HepG2 (cell line): ENCODE measurements around the gene GPATCH11. TPM values are rescaled to one million over a fixed set of nuclear protein-coding genes. Genes with fewer than 3 reads are reported as not detected.

Experiments
- ATAC-seq: fragments of 200-7000 bp; cut with Tn5 transposase; 3 replicates; pipeline ENCODE4 v1.9.1; 2020; ENCODE audit warnings: mild to moderate bottlenecking, moderate library complexity
- BruUV-seq: library from RNA; stranded (reverse); fragments of 400-500 nt; replicated peaks from 2 replicates; lab custom pipeline; 2021; lab: Mats Ljungman, UMichigan
- CTCF ChIA-PET: fragments of 300-600 bp; formaldehyde crosslinking; extraction: SDS; loops from one replicate; lab custom pipeline; 2021; ENCODE audit warnings: low total read pairs, inconsistent platforms, low intra/inter-chr PET ratio; lab: Yijun Ruan, JAX
- POLR2A ChIA-PET: fragments of 350-600 bp; sonication (Branson Sonifier 250); formaldehyde crosslinking; loops from one replicate; lab custom pipeline; 2020; ENCODE audit warnings: antibody characterized with exemption, inconsistent platforms; lab: Yijun Ruan, JAX
- DNase-seq: peaks from one replicate; pipeline ENCODE4 v3.0.0-alpha.2; 2015; ENCODE audit warnings: low spot score
- FAIRE-seq: peaks from 3 replicates; lab custom pipeline; 2011; peaks lifted over from hg19 to GRCh38; lab: Jason Lieb, UNC
- H2AFZ ChIP-seq: one replicate; pipeline ENCODE4 v1.6.1; 2011; ENCODE audit warnings: low read length, inconsistent platforms
- H3K27ac ChIP-seq: fragments of 300-600 bp; 3 replicates; pipeline ENCODE4 v1.8.0; 2011; ENCODE audit warnings: mixed run types, mild to moderate bottlenecking, mixed read lengths, low read length, inconsistent platforms; ENCODE audit not compliant: insufficient read depth; ENCODE audit errors: extremely low read length
- H3K27me3 ChIP-seq, 2 experiments: fragments of 200-600 bp in 1 of 2; 2 replicates in 1 of 2; 3 replicates in 1 of 2; pipeline versions ENCODE4 v1.6.0 to v1.8.0; 2011; ENCODE audit warnings: low read length in 2 of 2, mild to moderate bottlenecking in 2 of 2, moderate library complexity in 2 of 2, inconsistent platforms in 1 of 2; ENCODE audit not compliant: insufficient read depth in 2 of 2, control insufficient read depth in 1 of 2
- H3K36me3 ChIP-seq, 2 experiments: fragments of 200-600 bp in 1 of 2; replicated peaks in 1 of 2; 2 replicates in 1 of 2; 3 replicates in 1 of 2; pipeline versions ENCODE4 v1.5.1 to v1.8.0; 2011; ENCODE audit warnings: low read length in 2 of 2, inconsistent platforms in 1 of 2; ENCODE audit not compliant: insufficient read depth in 2 of 2, control insufficient read depth in 1 of 2
- H3K4me1 ChIP-seq: 2 replicates; pipeline ENCODE4 v1.5.1; 2012; ENCODE audit warnings: low read length, inconsistent platforms; ENCODE audit not compliant: insufficient read depth
- H3K4me2 ChIP-seq: 2 replicates; pipeline ENCODE4 v1.6.0; 2011; ENCODE audit warnings: low read depth, low read length, inconsistent platforms
- H3K4me3 ChIP-seq, 3 experiments: fragments of 200-600 bp in 1 of 3; sonication (generic), shearing (Covaris generic) in 1 of 3; replicated peaks in 1 of 3; 2 replicates each; pipeline ENCODE4 v1.5.1; 2011 to 2016; ENCODE audit warnings: low read length in 3 of 3, inconsistent platforms in 2 of 3, low read depth in 2 of 3, mild to moderate bottlenecking in 2 of 3, control low read depth in 1 of 3, mixed read lengths in 1 of 3; ENCODE audit not compliant: insufficient read depth in 1 of 3
- H3K79me2 ChIP-seq: one replicate; pipeline ENCODE4 v1.6.1; 2011; ENCODE audit warnings: low read length, inconsistent platforms; ENCODE audit not compliant: insufficient read depth
- H3K9ac ChIP-seq: 2 replicates; pipeline ENCODE4 v1.6.0; 2011; ENCODE audit warnings: mild to moderate bottlenecking, low read depth, low read length, inconsistent platforms; ENCODE audit not compliant: insufficient read depth
- H3K9me3 ChIP-seq: 2 replicates; pipeline ENCODE4 v1.5.1; 2012; ENCODE audit warnings: mild to moderate bottlenecking, low read length
- H4K20me1 ChIP-seq: 2 replicates; pipeline ENCODE4 v1.6.0; 2011; ENCODE audit warnings: inconsistent platforms, mild to moderate bottlenecking, low read length, moderate library complexity; ENCODE audit not compliant: insufficient read depth
- ADNP ChIP-seq: sonication (generic); formaldehyde crosslinking; IDR thresholded peaks from 2 replicates; pipeline ENCODE4 v1.4.0; 2020; ENCODE audit warnings: missing genetic modification reagents
- ATF7 ChIP-seq, 2 experiments: fragments of 450-650 bp in 1 of 2; sonication (generic) in 1 of 2; formaldehyde crosslinking in 1 of 2; IDR thresholded peaks; 2 replicates each; pipeline versions ENCODE4 v1.4.0 to v1.6.1; 2016 to 2020; ENCODE audit warnings: antibody characterized with exemption in 1 of 2, mild to moderate bottlenecking in 1 of 2, missing genetic modification reagents in 1 of 2
- CREB1 ChIP-seq, 2 experiments: fragments of 450-650 bp in 1 of 2; IDR thresholded peaks; 2 replicates each; pipeline ENCODE4 v1.6.1; 2016 to 2017; ENCODE audit warnings: control low read depth in 1 of 2, mild to moderate bottlenecking in 1 of 2, missing compliant biosample characterization in 1 of 2, missing genetic modification characterization in 1 of 2
- HMG20A ChIP-seq: IDR thresholded peaks from 2 replicates; pipeline ENCODE4 v1.6.1; 2016; ENCODE audit warnings: borderline replicate concordance
- IRF1 ChIP-seq: sonication (generic); formaldehyde crosslinking; IDR thresholded peaks from 2 replicates; pipeline ENCODE4 v1.4.0; 2020; ENCODE audit warnings: low read depth, mild to moderate bottlenecking, missing genetic modification reagents
- IRX3 ChIP-seq: sonication (generic); formaldehyde crosslinking; IDR thresholded peaks from 2 replicates; pipeline ENCODE4 v1.8.1; 2023; ENCODE audit warnings: mild to moderate bottlenecking, low read depth, missing genetic modification reagents, borderline replicate concordance
- KLF16 ChIP-seq, 2 experiments: sonication (generic) in 1 of 2; formaldehyde crosslinking in 1 of 2; IDR thresholded peaks; 2 replicates each; pipeline versions ENCODE4 v1.6.1 to v1.8.0; 2016 to 2023; ENCODE audit warnings: missing genetic modification reagents in 2 of 2, missing compliant biosample characterization in 1 of 2
- KLF6 ChIP-seq: IDR thresholded peaks from 2 replicates; pipeline ENCODE4 v1.8.0; 2016; ENCODE audit warnings: missing biosample characterization, missing genetic modification reagents
- MTF1 ChIP-seq: sonication (generic); formaldehyde crosslinking; IDR thresholded peaks from 2 replicates; pipeline ENCODE4 v1.5.0; 2020; ENCODE audit warnings: missing genetic modification reagents
- PTBP1 ChIP-seq: fragments of 200-400 bp; formaldehyde crosslinking; IDR thresholded peaks from 2 replicates; pipeline ENCODE4 v1.6.1; 2018; ENCODE audit warnings: low read length, low read depth; ENCODE audit not compliant: poor library complexity, severe bottlenecking
- TGIF2 ChIP-seq: IDR thresholded peaks from 2 replicates; pipeline ENCODE4 v1.6.1; 2016; ENCODE audit warnings: control low read depth, missing compliant biosample characterization
- YEATS2 ChIP-seq: sonication (generic); formaldehyde crosslinking; IDR thresholded peaks from 2 replicates; pipeline ENCODE4 v1.4.0; 2020; ENCODE audit warnings: missing genetic modification reagents, borderline replicate concordance
- ZBTB46 ChIP-seq: sonication (generic); formaldehyde crosslinking; IDR thresholded peaks from 2 replicates; pipeline ENCODE4 v1.4.0; 2020; ENCODE audit warnings: mild to moderate bottlenecking, missing genetic modification reagents, borderline replicate concordance
- ZNF225 ChIP-seq: sonication (generic); formaldehyde crosslinking; IDR thresholded peaks from 2 replicates; pipeline ENCODE4 v1.4.0; 2020; ENCODE audit warnings: mild to moderate bottlenecking, missing genetic modification reagents
- ZNF234 ChIP-seq: sonication (generic); formaldehyde crosslinking; conservative IDR thresholded peaks from 2 replicates; pipeline ENCODE4 v1.5.1; 2020; ENCODE audit warnings: mild to moderate bottlenecking, missing genetic modification reagents
- ZNF546 ChIP-seq: sonication (generic); formaldehyde crosslinking; conservative IDR thresholded peaks from 2 replicates; pipeline ENCODE4 v1.8.1; 2023; ENCODE audit warnings: mild to moderate bottlenecking, missing genetic modification reagents
- ZNF577 ChIP-seq: sonication (generic); formaldehyde crosslinking; IDR thresholded peaks from 2 replicates; pipeline ENCODE4 v1.4.0; 2020; ENCODE audit warnings: mild to moderate bottlenecking, low read depth, missing genetic modification reagents, borderline replicate concordance
- WGBS: methylation state at CpG from one replicate; pipeline ENCODE4 v1.1.6; 2017; ENCODE audit warnings: low lambda C conversion rate; 5-methylcytosine and 5-hydroxymethylcytosine counted together
- in situ Hi-C: cut with HindIII; loops from 2 replicates; pipeline ENCODE4 v1.10.0; 2017; ENCODE audit warnings: low pct_unique_long_range_greater_than_20kb; ENCODE audit not compliant: extremely low pct_ligation_motif_present
- intact Hi-C: fragments of 100-400 bp; cut with micrococcal nuclease; formaldehyde crosslinking; loops from one replicate; pipeline ENCODE4 v1.10.0; 2022; ENCODE audit not compliant: unreplicated experiment
- polyA plus RNA-seq, 8 experiments: library from polyadenylated mRNA; depleted of rRNA in 3 of 8; stranded (reverse) in 7 of 8; unstranded in 1 of 8; fragments of >200 nt; fragmentation: Illumina TruSeq in 4 of 8; extraction: Trizol in 4 of 8; gene quantifications; 2 replicates each; pipeline versions ENCODE4 v1.2.1 to v1.2.3, GENCODE V29; 2011 to 2016; ENCODE audit warnings: low read depth in 4 of 8, missing spikeins in 1 of 8, mixed read lengths in 1 of 8; ENCODE audit not compliant: insufficient read depth in 1 of 8
- total RNA-seq, 5 experiments: library from RNA; depleted of rRNA; stranded (reverse); fragments of >200 nt; fragmentation: Illumina TruSeq; extraction: Trizol; gene quantifications; 2 replicates each; pipeline ENCODE4 v1.2.3, GENCODE V29; 2016; ENCODE audit warnings: low read depth in 1 of 5

The GPATCH11 gene
- total and polyA plus RNA-seq, 2 of the 13 experiments (the other 11 are each of a cell fraction or from before 2014, with no cell fraction given), result 3.8 to 8.7 TPM

DNA sequence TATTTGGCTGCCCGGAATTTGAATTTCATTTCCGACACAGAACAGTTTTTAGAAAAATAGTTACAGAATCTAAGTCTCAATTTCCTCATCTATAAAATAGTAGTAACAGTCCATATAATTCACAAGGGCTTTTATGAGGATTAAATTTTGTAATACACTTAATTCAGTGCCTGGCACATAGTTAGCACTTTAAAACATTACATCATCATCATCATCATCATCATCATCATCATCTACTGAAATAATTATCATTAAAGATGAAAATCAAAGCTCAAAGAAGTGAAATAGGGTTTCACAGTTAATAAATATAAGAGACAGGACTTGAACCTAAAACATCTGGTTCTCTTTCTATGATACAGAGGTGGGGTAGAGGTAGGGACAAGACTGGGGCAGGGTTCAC, 13.4 kb upstream of the GPATCH11 start:
- ChIA-PET CTCF (no interaction called here), POLR2A (no interaction called here)
- H4K20me1 ChIP-seq, result no peaks in the 10 kb centered on the region
- ATAC-seq, result no peak
- H3K4me1 ChIP-seq, result no peaks in the 10 kb centered on the region
- no peak overlapping the region for H2AFZ ChIP-seq
- H3K36me3 ChIP-seq, result peaks cover 4 to 42% of the 10 kb centered on the region in 2 experiments; a peak in 4 of 5 replicates
- BruUV-seq, result no TSS peak
- no peaks in the 10 kb centered on the region for H3K27me3 ChIP-seq
- 97% methylated on average over 2 of the region's 2 CpGs for WGBS
- H3K79me2 ChIP-seq, result no peaks in the 10 kb centered on the region
- H3K4me3 ChIP-seq, result no peak overlapping the region
- H3K4me2 ChIP-seq, result no peak overlapping the region
- intact Hi-C loops (no loop called here), in situ Hi-C loops (no loop called here)
- FAIRE-seq, result no peak
- peak; percentile 90 for TF ChIP-seq ATF7 (IDR thresholded peaks at IDR 0.05)
- TF ChIP-seq ATF7 (CRISPR knock-in tag; IDR thresholded peaks at IDR 0.05), result no peak
- no peak for TF ChIP-seq PTBP1
- TF ChIP-seq MTF1 (CRISPR knock-in tag), result no peak
- TF ChIP-seq CREB1 (IDR thresholded peaks at IDR 0.05), result peak; percentile 39; the same call in 1 of the 2 replicates
- no peak for TF ChIP-seq CREB1 (CRISPR knock-in tag; IDR thresholded peaks at IDR 0.05)
- DNase-seq, result no peak
- no peaks in the 10 kb centered on the region for H3K9me3 ChIP-seq
- H3K27ac ChIP-seq, result no peak overlapping the region
- no peak overlapping the region for H3K9ac ChIP-seq

DNA sequence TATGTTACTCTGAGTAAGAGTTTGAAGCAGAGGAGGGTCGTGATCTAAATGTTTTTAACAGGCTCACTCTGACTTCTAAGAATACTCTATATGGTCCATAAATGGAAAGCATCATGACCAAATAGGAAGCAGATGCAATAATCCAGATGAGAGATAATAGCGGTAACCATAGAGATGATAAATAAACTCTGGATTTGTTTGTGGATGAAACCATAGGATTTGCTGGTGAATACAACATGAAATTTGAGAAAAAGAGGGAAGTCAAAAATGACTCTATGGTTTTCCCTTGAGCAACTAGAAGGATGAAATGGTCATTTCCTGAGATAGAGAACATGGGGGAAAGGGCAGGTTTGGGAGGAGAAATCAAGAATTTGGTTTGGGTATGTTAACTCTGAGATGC, 4.1 kb upstream of the GPATCH11 start:
- CTCF ChIA-PET, result no interaction called here
- Histone ChIP-seq H3K4me3 (no peak overlapping the region), H3K27ac (no peak overlapping the region), H3K79me2 (peaks cover 12% of the 10 kb centered on the region), H3K9me3 (no peaks in the 10 kb centered on the region), H3K27me3 (no peaks in the 10 kb centered on the region; a peak in 1 of 5 replicates), H3K9ac (no peak overlapping the region), H4K20me1 (no peaks in the 10 kb centered on the region), H3K4me2 (no peak overlapping the region), H3K36me3 (peaks cover 6 to 26% of the 10 kb centered on the region in 2 experiments), H3K4me1 (peaks cover 18% of the 10 kb centered on the region), H2AFZ (no peak overlapping the region)
- FAIRE-seq (no peak), DNase-seq (no peak), ATAC-seq (no peak)
- in situ Hi-C loops (no loop called here), intact Hi-C loops (loop anchor here (5.0 to 10.0 kb wide), 2 partner anchors 113 to 155 kb away; partner anchors contain the start of genes CEBPZ, NDUFAF7 and STRN)
- POLR2A ChIA-PET, result no interaction called here
- BruUV-seq, result no TSS peak
- WGBS, result 92% methylated on average over 2 of the region's 2 CpGs
- TF ChIP-seq YEATS2 (CRISPR knock-in tag) (no peak), ZNF546 (CRISPR knock-in tag) (no peak), KLF6 (CRISPR knock-in tag) (no peak), ZNF225 (CRISPR knock-in tag) (no peak), ZNF577 (CRISPR knock-in tag) (no peak), ZNF234 (CRISPR knock-in tag) (no peak), ADNP (no peak), ZBTB46 (CRISPR knock-in tag) (no peak), KLF16 (CRISPR knock-in tag; IDR thresholded peaks at IDR 0.05) (no peak), HMG20A (CRISPR knock-in tag) (no peak), IRF1 (CRISPR knock-in tag) (no peak), TGIF2 (CRISPR knock-in tag) (no peak), IRX3 (CRISPR knock-in tag) (no peak)
